Measurements from ENCODE around the gene NKX6-1.

The NKX6-1 gene

GRCh38 chr4:84498203-84498934 lies 723 bp downstream of the NKX6-1 start:
- no peak for DNase-seq (ENCODE audit: low read depth)

GRCh38 chr4:84497504-84498202 lies 1.4 kb downstream of the NKX6-1 start:
- no peak for DNase-seq (ENCODE audit: low read depth)

- no peak for DNase-seq (ENCODE audit: low read depth)
Measured at GRCh38 chr4:84496706-84497503, 2.2 kb downstream of the NKX6-1 start.

DNA sequence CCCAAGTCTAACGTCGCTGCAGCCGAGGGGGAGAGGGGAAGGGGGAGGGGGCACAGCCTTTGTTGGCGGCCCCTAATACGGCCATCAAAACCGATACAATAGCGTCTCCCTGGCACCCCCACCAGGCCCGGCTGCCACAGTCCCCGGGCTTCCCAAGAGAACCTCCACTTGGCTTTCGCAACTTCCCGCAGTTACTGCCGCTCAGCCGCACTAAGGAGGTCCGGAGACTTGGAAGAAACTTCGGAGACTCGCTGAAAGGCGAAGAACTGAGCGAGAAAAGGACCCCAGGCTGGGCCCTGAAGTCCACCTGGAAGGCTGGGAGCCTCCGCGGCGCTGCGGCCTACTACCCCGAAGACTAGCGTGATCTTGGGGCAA lies 2.8 kb downstream of the NKX6-1 start:
- no peak for DNase-seq (ENCODE audit: low read depth)

- DNase-seq (ENCODE audit: low read depth) = no peak
Measured at GRCh38 chr4:84495794-84496261, 3.3 kb downstream of the NKX6-1 start.

DNA sequence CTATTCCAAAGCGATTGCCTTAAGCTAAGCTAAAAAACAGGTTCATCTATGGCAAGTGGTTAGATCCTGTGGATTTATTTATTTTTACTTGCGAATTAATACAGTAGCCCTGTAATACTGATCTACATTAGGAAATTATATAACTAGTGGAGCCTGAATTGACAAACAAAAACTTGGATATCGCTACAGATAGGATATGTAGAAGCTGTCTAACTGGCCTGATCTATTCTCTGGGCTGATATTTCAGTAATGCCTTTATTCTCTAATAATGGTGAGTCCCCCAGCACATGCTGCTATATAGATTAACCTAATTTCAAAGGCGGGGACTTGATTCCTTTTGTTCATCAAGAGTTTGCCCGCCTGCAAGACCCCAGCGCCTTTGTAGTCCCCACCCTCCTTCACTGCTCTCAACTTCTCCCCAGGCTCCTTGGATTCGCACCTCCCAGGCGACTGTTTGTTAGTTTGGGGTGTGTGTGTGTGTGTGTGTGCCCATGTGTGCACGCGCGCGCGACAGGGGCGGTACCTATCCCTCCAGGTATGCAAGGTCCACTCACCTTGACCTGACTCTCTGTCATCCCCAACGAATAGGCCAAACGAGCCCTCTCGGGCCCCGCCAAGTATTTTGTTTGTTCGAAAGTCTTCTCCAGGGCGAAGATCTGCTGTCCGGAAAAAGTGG lies 3.8 kb downstream of the NKX6-1 start:
- DNase-seq (ENCODE audit: low read depth) = no peak

- no peak for DNase-seq (ENCODE audit: low read depth)
Measured at GRCh38 chr4:84494531-84494930, 4.6 kb downstream of the NKX6-1 start.

DNA sequence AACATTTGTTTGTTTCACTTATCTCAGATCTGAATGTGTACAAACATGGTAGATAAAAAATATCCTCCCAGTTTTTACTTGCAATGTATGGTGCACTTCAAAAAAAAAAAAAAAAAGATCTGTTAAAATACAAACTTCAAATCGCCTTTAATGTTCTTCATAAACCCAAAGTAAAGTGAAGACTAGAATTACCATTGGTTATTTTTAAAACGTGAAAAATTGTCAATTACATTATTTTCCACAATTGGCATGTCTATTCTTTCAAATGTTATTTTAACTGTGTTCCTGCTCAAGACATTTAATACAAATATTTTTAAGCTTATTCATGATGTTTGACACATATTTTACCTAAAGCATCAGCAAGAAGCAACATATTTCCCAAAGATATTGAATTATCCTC lies 5.0 kb downstream of the NKX6-1 start:
- DNase-seq (ENCODE audit: low read depth) = no peak

DNA sequence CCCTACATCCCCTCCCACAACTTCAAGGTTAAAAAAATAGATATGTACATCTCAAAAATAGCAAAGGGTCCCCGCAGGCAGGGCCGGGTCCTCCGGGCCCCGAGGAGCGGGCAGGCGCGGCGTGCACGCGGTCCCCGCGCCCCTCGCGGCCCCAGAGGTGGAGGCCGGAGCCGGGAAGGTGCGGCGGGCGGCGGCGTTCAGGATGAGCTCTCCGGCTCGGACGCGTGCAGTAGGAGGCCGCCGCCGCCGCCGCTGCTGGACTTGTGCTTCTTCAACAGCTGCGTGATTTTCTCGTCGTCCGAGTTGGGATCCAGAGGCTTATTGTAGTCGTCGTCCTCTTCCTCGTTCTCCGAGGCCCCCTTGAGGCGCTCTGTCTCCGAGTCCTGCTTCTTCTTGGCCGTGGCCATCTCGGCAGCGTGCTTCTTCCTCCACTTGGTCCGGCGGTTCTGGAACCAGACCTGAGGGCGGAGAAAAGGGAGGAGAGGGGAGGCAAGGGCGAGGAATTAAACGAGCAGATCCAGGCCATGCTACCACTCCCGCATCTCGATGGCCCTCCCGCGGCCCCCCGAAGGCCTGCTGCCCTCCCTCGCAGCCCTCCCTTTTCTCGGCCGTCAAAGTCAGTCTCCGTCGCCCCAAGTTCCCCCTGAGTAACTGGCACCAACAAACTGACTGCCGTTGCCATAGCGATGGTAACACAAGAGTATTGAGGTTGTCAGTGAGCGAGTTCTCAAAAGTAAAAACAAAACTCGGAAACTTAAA lies 5.8 kb downstream of the NKX6-1 start:
- DNase-seq (ENCODE audit: low read depth) = no peak

DNA sequence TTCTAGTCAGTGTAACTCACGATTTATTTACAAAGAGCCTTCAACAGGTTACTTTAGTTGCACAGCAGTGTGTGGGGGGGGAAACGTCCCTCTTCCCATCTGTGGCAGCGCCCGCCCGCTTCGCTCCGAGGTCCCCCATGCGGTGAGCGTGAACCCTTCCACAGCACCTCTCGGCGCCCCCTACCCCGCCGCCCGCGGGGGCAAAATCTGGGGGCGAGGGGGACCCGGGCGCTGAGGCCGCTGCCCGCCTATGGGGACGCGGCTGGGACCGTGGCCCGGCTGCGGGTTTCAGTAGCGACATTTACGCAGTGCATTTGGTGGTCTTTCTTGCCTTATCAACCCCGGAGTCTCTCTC lies 6.4 kb downstream of the NKX6-1 start:
- DNase-seq (ENCODE audit: low read depth) = no peak

- no peak for DNase-seq (ENCODE audit: low read depth)
Measured at GRCh38 chr4:84492290-84492689, 6.8 kb downstream of the NKX6-1 start.

DNA sequence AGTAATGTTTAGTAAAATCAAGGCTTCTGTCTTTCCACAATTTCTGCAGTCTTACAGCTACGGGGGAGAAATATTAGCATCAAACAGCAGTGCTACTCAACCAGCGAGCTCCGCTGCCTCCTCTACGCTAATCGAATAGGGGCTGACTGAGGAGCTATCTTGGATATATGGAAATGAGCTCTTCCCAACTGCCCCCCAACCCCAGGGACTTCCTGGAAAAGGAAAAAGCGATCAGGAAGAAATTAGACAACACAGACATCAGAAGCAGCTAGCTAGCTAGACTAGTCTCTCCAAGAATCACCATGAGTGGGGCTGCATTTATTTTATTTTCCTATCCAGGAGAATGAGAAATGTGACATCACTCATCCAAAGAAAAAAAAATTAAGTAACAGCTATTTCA lies 7.6 kb downstream of the NKX6-1 start:
- no peak for DNase-seq (ENCODE audit: low read depth)

DNA sequence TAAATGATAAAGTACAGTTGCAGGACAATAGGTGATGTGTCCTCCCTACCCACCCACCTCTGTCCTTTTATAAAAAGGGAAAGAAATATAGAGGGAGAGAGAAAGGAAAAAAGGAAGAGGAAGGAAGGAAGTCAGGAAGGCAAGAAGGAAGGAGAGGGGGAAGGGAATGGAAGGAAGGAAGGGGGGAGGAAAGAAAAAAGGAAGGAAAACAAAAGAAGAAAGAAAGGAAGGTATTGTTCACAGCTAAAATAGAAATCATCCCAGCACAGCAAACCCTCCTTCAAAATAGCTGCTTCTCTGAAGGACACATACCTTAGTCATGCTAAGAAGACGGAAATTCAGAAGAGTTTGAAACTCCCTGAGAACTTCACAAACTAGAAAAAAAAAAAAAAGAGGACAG lies 8.4 kb downstream of the NKX6-1 start:
- DNase-seq (ENCODE audit: low read depth) = no peak

GRCh38 chr4:84484236-84484635 lies 14.9 kb downstream of the NKX6-1 start:
- no peak for DNase-seq (ENCODE audit: low read depth)

- DNase-seq (ENCODE audit: low read depth) = no peak
Measured at GRCh38 chr4:84483688-84484087, 15.4 kb downstream of the NKX6-1 start.

GRCh38 chr4:84482564-84483563 lies 16.2 kb downstream of the NKX6-1 start:
- no peak for DNase-seq (ENCODE audit: low read depth)

GRCh38 chr4:84481860-84482245 lies 17.2 kb downstream of the NKX6-1 start:
- no peak for DNase-seq (ENCODE audit: low read depth)

- no peak for DNase-seq (ENCODE audit: low read depth)
Measured at GRCh38 chr4:84481077-84481859, 17.8 kb downstream of the NKX6-1 start.

- DNase-seq (ENCODE audit: low read depth) = no peak
Measured at GRCh38 chr4:84480082-84480481, 19.0 kb downstream of the NKX6-1 start.

- DNase-seq (ENCODE audit: low read depth) = no peak
Measured at GRCh38 chr4:84479663-84480062, 19.4 kb downstream of the NKX6-1 start.
